GM18861 (cell line): Measurements from ENCODE around the gene PIM3.

ENCODE experiments used
- ATAC-seq: cut with Tn5 transposase; IDR thresholded peaks from one replicate; pipeline ENCODE4 v1.9.1; 2021; ENCODE audit not compliant: unreplicated experiment

The PIM3 gene

DNA sequence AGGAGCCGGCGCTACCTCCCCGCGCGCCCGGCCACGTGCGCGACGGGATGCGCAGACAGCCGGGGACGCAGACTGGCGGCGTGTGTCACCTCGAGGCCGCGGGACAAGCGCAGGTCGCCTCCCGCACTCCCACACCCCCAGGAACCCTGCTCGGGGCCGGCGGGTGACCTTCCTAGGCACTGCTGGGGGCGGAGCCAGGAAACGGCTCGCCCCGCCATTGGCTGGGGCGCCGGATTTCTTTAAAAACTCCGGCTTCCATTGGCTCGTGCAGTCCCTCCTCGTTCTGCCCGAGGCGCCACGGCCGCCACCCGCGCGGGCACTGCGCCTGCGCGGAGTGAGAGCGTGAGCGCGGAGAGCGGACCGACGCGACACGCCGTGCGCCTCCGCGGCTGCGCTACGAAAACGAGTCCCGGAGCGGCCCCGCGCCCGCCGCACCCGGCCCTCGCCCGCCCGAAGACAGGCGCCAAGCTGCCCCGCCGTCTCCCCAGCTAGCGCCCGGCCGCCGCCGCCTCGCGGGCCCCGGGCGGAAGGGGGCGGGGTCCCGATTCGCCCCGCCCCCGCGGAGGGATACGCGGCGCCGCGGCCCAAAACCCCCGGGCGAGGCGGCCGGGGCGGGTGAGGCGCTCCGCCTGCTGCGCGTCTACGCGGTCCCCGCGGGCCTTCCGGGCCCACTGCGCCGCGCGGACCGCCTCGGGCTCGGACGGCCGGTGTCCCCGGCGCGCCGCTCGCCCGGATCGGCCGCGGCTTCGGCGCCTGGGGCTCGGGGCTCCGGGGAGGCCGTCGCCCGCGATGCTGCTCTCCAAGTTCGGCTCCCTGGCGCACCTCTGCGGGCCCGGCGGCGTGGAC lies at the start of gene PIM3:
TSS of gene PIM3 (plus strand) at position 614 of the 846 bp plus-strand sequence. CDS start at position 790, 176 bp downstream.
- peak; percentile 50 for ATAC-seq

DNA sequence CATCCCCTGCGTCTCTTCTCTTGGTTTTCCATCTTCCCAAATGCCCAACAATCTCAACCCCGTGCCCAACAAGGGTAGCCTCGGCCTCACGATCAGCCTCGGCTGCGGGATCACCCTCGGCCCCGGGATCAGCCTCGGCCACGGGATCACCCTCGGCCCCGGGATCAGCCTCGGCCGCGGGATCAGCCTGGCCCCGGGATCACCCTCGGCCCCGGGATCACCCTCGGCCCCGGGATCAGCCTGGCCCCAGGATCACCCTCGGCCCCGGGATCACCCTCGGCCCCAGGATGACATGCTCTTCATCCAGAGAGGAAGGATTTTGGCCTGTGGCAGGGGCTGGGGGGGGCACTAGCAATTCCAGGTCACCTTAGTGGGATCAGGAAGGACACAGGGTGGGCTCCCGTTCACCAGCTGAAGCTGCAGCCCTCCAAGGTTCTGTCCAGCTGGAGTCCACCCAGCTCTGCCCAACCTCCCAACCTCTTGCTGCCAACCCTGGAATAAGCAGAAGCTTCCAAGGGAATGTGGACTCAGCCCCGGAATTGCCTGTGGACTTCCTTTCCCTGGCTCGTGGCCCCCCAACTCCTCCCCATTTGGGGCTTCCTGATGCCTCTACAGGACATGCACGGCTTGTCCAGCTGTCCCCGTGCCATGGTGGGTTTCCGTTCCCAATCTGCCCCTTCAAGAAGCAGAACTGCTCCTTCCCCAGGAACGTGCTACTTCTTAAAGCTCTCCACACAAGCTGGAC lies 48.5 kb upstream of the PIM3 start:
- no peak for ATAC-seq

DNA sequence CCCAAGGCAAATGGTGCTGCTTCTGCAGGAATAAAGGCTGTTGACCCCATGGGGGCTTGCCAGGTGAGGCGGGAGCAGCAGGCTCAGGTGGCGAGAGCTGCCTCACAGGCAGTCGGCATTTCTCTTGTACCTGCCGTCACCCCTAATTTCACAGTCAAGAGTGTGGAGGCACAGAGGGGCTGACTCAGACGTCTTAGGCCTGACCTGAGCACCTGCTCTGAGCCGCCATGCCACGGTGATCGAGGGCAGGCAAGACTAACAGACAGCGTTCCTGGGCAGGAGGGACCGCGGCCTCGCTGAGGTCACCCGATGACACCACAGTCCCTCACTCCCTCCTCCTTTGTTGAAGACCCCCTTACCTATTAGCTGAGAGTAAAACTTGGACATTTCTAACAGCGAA lies 47.5 kb upstream of the PIM3 start:
- ATAC-seq = no peak

DNA sequence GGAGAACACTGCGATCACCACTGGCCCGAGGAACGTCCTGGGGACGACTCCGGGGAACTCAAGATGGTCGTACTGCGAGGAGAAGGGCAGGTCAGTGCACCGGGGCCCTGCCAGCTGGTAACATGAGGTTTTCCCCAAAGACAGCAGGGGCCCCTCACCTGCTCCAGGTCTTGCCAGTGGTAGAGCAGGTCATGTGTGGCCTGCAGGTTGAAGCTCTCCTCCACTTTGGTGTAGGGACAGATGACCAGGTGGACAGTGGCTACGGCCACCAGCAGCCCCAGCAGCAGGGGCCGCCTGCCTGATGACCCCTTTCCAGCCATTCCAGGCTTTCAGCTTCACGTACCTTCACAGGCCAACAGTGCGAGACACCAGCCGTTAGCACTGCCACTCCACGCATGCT lies 47.1 kb upstream of the PIM3 start:
- no peak for ATAC-seq

DNA sequence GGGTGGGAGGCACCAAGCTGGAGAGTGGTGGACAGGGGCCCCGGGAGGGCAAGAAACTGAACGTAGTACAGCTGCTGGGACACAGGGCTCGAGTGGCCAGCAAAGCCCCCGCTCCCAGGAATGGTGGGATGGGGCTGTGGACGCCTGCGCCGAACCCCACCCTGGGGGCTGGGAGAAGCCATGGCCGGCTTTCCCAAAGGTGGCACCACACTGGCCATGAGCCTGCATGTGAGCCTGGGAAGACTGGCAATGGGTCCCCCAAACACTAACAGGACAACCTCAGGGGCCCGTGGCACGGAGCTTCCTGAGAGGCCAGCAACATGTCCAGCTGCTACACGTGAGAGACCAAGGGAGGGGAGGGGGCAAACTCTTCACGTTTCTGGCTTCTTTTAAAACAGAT lies 46.3 kb upstream of the PIM3 start:
- no peak for ATAC-seq

DNA sequence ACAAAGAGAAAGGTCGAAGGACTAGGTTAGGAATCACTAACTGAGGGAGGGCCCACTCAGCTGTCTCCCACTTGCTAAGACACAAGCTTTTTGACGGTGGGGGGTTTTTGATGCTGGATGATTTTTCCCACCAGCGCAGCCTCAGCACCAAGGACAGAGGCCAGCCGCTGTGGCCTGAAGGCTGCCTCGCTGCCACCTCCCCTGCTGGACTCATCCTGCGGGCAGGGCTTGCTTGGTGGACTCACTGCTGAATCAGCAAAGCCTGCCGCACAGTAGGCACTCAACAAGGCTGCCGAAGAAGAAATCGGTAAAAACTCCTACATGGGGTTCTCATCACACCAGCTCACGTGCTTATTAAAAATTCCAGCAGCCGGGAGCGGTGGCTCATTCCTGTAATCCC lies 45.0 kb upstream of the PIM3 start:
- ATAC-seq = no peak

DNA sequence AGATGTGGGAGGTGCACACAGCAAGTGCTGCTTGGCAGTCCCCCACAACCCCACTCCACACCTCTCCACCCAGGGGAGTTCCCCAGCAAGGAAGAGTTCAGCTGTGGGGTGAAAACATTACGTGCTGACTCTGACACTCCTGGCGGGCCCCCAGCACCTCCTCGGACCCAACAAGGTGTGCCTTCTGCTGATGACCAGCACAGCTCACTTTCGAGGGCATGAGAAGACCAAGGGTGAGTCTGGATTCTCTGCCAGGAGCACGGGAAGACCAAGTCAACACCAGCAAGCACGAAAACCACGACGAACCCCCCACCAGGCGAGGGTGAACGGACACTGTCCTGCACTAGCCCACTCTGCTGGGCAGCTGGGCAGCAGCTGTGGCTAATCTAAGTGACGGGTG lies 43.7 kb upstream of the PIM3 start:
- ATAC-seq = no peak

DNA sequence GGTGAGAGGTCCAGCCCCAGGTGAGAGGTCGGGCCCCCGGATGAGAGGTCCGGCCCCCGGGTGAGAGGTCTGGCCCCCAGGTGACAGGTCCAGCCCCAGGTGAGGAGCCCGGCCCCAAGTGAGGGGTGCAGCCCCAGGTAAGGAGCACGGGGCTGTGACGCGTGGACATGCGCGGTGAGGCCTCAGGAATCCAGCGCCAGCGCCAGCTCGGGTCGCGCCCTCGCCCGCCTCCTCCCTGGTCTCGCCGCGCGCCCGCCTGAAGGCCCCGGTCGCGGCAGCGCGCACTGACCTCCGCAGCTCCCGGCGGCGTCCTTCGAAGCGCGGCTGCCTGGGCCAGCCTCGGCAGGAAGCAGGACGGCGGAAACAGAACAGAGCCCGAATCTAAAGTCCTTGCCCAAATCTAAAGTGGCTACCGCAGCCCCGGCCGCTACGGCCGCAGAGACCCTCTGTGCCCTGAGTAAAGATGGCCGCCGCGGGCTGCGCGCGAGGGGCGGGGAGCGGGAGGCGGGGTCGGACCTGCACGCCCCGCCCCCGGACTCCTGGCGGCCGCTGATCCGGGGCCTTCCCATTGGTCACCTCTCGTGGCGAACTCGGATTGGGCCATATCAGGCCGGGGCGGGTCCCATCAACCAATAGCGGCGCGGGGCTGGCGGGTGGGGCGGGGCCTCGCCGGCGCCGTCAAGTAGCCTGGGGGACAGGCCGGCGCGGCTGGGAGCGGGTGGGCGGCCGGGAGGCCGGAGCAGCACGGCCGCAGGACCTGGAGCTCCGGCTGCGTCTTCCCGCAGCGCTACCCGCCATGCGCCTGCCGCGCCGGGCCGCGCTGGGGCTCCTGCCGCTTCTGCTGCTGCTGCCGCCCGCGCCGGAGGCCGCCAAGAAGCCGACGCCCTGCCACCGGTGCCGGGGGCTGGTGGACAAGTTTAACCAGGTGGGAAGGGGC lies 42.3 kb upstream of the PIM3 start, which contains the start of the genes ALG12 and CRELD2:
TSS of gene ALG12 (minus strand) at position 465 of the 937 bp plus-strand sequence. CDS start 4,673 bp downstream, outside the sequence.
TSS of gene CRELD2 (plus strand) at position 661 of the 937 bp plus-strand sequence. CDS start at position 797, 136 bp downstream.
- peak; percentile 70 for ATAC-seq

DNA sequence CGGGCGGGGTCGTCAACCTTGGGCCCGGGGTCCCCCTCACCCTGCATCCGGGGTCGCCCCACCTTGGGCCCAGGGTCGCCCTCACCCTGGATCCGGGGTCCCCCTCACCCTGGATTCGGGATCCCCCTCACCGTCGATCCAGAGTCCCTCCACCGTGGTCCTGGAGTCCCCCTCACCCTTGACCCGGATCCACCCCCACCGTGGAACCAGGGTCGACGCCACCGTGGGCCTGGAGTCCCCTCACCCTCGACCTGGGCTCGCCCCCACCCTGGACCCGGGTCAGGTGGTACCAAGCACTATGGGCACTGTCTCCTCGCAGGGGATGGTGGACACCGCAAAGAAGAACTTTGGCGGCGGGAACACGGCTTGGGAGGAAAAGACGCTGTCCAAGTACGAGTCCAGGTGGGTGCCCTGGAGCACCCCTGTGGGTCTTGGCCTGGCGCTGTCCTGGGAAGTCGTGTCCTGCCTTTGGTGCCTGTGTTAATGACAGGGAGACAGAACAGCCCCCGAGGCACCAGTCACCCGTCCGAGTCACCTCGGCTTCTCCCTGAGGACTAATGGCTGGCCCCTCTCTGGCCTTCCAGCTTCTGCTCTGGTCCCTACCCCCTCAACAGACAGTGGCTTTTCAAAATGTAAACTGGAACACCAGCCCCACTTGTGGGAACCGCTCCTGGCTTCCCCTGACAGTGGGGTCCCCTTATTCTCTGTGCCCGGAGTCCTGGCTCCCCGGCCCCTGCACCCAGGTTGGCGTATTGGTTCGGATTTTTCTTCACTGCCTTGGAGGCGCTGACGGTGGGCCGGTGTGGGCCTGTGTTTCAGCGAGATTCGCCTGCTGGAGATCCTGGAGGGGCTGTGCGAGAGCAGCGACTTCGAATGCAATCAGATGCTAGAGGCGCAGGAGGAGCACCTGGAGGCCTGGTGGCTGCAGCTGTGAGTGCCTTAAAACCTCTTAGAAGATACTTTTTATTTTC lies 41.4 kb upstream of the PIM3 start:
- no peak for ATAC-seq

DNA sequence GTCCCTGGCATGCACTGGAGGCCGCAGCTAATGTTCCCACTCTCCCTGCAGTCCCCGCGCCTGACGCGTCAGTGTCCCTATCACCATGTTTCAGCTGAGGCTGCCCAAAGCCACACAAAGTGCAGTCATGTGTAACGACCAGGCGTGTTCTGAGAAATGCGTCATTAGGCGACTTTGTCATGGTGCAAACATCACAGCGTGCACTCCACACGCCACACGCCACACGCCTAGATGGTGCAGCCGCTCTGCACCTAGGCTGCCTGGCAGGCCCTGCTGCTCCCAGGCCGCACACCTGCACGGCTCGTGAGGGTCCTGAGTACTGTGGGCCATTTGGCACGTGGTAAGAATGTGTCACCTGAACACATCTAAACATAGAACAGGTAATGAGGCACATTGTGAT lies 39.7 kb upstream of the PIM3 start:
- ATAC-seq = no peak

DNA sequence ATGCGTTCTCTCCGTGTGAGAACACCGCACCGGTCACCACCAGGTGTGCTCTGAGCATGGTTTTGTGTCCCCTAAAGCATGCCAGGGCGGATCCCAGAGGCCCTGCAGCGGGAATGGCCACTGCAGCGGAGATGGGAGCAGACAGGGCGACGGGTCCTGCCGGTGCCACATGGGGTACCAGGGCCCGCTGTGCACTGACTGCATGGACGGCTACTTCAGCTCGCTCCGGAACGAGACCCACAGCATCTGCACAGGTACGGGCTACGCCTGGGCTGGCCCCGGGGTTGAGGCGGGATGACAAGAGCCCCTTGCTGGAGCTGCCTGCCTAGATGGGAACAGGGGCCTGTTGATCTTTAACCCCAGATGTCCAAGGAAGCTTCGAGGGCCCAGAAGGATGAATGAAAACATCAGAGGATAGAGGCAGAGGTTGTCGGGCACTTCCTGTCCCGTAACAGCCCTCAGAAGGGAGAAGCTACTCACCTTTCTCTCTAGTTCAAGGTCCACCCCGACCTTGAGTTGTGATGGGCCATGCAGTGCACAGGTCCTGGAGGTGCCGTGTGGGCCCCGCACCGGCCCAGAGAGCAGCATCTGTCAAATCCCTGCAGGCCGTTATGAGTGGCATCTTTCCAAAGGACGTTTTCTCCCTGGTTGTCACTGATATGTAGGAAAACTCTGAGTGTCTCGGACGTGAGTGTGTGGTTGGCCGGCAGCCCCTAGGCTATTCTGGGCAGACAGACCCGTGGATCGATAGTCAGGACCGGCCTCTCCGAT lies 38.9 kb upstream of the PIM3 start:
- ATAC-seq = no peak

DNA sequence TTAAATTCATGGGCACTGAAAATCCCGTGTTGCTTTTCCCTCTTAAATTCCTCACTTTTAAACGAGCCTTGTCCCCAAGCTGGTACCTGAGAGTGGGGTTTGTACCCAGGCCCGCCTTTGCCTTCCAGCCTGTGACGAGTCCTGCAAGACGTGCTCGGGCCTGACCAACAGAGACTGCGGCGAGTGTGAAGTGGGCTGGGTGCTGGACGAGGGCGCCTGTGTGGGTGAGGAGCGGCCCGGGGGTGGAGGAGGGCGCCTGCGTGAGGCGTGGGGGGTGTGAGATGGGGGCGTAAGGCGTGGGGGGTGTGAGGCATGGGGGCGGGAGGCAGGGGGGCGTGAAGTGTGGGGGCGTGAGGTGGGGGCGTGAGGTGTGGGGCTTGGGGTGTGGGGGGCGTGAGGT lies 38.1 kb upstream of the PIM3 start:
- ATAC-seq = no peak

DNA sequence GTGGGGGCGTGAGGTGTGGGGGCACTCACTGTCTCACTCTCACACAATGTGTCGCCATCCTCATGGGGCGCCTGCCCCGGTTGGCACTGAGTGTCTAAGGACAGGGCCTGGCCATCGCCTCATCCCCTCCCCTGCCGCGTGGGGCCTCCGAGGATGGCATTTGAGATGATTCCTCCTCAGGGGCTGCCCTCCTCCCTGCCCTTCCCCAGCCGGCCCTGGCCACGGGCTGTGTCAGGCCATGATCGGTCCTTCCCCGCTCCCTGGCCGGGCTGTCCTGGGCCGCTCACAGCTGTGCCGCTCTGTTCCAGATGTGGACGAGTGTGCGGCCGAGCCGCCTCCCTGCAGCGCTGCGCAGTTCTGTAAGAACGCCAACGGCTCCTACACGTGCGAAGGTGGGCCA lies 37.6 kb upstream of the PIM3 start:
- no peak for ATAC-seq

DNA sequence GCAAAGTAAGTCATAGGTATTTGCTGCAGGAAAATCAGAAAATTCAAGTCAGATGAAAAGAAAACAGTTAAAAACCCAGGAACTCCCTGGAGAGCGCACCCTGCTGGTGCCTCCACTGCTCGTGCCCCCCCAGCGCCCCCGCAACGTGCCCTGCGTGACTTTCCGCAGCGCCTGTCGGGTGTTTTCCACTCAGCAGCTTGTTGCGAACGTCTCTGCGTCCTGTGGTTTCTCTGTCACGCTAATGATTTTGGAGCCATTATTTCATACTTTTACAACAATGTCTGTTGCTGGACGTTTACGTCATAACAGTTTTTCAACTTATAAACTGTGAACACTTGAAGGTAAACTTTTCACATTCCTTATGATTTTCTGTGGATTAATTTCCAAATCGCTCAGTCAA lies 37.1 kb upstream of the PIM3 start:
- ATAC-seq = no peak

DNA sequence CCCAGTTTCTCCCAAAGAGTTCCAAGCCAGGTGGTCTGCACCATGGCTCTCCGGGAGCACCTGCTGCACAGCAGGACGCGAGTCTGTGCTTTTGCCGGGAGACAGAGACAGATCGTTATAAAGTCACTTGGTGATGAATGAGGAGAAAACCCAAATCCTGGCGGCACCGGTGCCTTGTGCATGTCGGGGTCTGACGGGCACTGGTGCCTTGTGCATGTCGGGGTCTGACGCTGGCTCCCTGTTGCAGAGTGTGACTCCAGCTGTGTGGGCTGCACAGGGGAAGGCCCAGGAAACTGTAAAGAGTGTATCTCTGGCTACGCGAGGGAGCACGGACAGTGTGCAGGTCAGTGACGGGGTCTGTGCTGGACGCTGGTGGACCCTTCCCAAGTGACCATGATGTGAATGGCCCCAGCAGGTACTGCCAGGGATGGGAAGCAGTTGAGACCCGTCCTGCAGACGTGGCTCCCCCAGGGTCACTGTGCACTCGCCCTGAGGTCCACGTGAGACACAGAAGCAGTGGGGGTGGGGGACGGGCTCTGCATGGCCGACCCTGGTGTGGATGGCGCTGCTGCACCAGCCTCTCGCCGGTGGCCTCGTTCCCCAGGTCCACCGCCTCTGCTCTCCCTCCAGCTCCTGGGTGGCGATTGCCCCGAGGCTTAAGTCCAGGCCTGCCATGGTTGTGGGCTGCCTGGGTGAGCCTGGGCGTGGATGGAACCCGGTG lies 36.3 kb upstream of the PIM3 start:
- ATAC-seq = no peak

DNA sequence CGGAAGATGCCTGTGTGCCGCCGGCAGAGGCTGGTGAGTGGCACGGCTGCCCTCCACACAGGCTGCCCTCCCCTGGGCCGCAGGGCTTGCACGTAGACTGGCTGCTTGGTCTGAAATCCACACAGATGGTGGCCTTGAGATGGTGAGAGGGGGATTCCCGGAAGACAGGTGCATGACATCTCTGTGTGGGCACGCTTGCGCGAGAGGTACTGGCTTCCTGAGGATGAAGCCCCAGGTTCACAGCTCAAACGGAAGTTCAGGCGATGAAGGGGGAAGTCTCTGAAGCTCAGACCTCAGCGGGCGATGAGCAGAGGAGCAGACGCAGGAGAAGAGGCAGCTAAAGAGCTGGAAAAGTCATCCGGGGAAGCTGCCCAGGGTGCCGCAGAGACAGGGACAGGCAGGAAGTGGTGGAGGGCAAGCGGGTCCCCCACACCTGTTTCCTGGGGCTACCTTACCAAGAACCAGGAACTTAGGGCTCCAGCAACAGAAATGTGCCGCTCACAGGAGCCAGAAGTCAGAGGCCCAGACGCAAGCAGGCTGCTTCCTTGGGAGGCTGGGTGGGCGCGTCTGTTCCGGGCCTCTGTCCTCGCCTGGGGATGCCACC lies 34.9 kb upstream of the PIM3 start:
- ATAC-seq = no peak

DNA sequence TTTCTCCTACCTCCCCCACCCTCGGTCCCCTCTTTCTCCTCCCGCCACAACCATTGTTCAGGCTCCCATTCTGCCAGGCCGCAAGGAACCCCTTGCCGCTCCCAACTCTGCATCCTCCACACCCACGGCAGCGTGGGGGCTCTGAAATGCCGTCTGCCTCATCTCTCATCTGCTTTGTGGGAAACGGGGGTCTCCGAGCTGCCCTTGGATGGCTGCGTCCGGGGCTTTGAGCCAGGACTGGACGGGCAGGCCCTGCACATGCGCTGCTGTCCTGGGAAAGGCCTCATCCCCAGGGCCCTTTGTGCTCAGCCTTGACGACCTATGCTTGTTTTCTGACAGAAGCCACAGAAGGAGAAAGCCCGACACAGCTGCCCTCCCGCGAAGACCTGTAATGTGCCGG lies 33.7 kb upstream of the PIM3 start:
- ATAC-seq = no peak
